Mesendoderm (in vitro differentiated cells): ENCODE measurements around the gene NKD2.

Experiments
- DNase-seq: peaks from one replicate; pipeline ENCODE4 v3.0.0; 2013
- H2AK5ac ChIP-seq: 2 replicates; pipeline ENCODE4 v1.6.1; 2013; ENCODE audit warnings: low read length, inconsistent platforms
- H2BK120ac ChIP-seq: 2 replicates; pipeline ENCODE4 v1.6.1; 2013; ENCODE audit warnings: low read depth, mild to moderate bottlenecking, low read length, moderate library complexity, mixed read lengths
- H2BK15ac ChIP-seq: replicated peaks from 2 replicates; pipeline ENCODE4 v1.6.1; 2013; ENCODE audit warnings: low read depth, mild to moderate bottlenecking, moderate library complexity
- H2BK5ac ChIP-seq: 2 replicates; pipeline ENCODE4 v1.6.1; 2013; ENCODE audit warnings: low read length, inconsistent platforms
- H3K18ac ChIP-seq: 2 replicates; pipeline ENCODE4 v1.6.1; 2013; ENCODE audit warnings: mild to moderate bottlenecking, low read length, mixed read lengths
- H3K23ac ChIP-seq: one replicate; pipeline ENCODE4 v1.6.1; 2013; ENCODE audit warnings: low read length
- H3K27ac ChIP-seq: 2 replicates; pipeline ENCODE4 v1.5.1; 2013; ENCODE audit warnings: low read depth, mild to moderate bottlenecking, inconsistent platforms, low read length, moderate library complexity
- H3K27me3 ChIP-seq: 2 replicates; pipeline ENCODE4 v1.6.1; 2013; ENCODE audit warnings: low read length, control low read depth, mild to moderate bottlenecking, inconsistent platforms; ENCODE audit not compliant: insufficient read depth, poor library complexity
- H3K36me3 ChIP-seq: 2 replicates; pipeline ENCODE4 v1.6.1; 2013; ENCODE audit warnings: low read length, inconsistent platforms; ENCODE audit not compliant: control insufficient read depth, insufficient read depth
- H3K4ac ChIP-seq: one replicate; pipeline ENCODE4 v1.6.1; 2013; ENCODE audit warnings: low read depth, mild to moderate bottlenecking, low read length, moderate library complexity
- H3K4me1 ChIP-seq: 2 replicates; pipeline ENCODE4 v1.6.1; 2013; ENCODE audit warnings: low read depth, low read length, inconsistent platforms; ENCODE audit not compliant: control insufficient read depth
- H3K4me2 ChIP-seq: 2 replicates; pipeline ENCODE4 v1.6.1; 2013; ENCODE audit warnings: low read length
- H3K4me3 ChIP-seq: 2 replicates; pipeline ENCODE4 v1.5.1; 2013; ENCODE audit warnings: mild to moderate bottlenecking, low read length
- H3K56ac ChIP-seq: one replicate; pipeline ENCODE4 v1.6.1; 2013; ENCODE audit warnings: low read length
- H3K79me1 ChIP-seq: 2 replicates; pipeline ENCODE4 v1.6.1; 2013; ENCODE audit warnings: low read length, inconsistent platforms
- H3K79me2 ChIP-seq: 2 replicates; pipeline ENCODE4 v1.6.1; 2013; ENCODE audit warnings: mild to moderate bottlenecking, low read length; ENCODE audit not compliant: control insufficient read depth, insufficient read depth
- H3K9ac ChIP-seq: 2 replicates; pipeline ENCODE4 v1.6.1; 2013; ENCODE audit warnings: low read length, inconsistent platforms
- H4K5ac ChIP-seq: one replicate; pipeline ENCODE4 v1.6.1; 2013; ENCODE audit warnings: low read length
- H4K8ac ChIP-seq: one replicate; pipeline ENCODE4 v1.6.1; 2013; ENCODE audit warnings: low read depth, mild to moderate bottlenecking, control low read depth, low read length, moderate library complexity
- WGBS: extraction: QIAGEN DNeasy Blood & Tissue Kit; methylation state at CpG from one replicate; pipeline ENCODE4 v1.1.7; 2013; ENCODE audit warnings: low lambda C conversion rate, missing lambda C conversion rate; ENCODE audit not compliant: insufficient coverage; ENCODE audit errors: extremely low coverage; 5-methylcytosine and 5-hydroxymethylcytosine counted together

NKD2 gene

GRCh38 chr5:1029945-1030625 lies 21.5 kb downstream of the NKD2 start:
- no peak overlapping the region for H2AK5ac ChIP-seq
- H3K4me3 ChIP-seq = no peak overlapping the region
- H3K56ac ChIP-seq = no peak overlapping the region
- H2BK120ac ChIP-seq = no peak overlapping the region
- WGBS = no CpG with 5 or more reads among the region's 10 CpGs
- H3K27me3 ChIP-seq = no peaks in the 10 kb centered on the region
- no peak overlapping the region for H4K5ac ChIP-seq
- no peak overlapping the region for H2BK15ac ChIP-seq
- no peaks in the 10 kb centered on the region for H3K36me3 ChIP-seq
- H3K27ac ChIP-seq = no peak overlapping the region
- H3K4ac ChIP-seq = no peak overlapping the region
- no peak for DNase-seq
- no peaks in the 10 kb centered on the region for H3K4me1 ChIP-seq
- no peak overlapping the region for H2BK5ac ChIP-seq
- no peak overlapping the region for H4K8ac ChIP-seq
- H3K18ac ChIP-seq = no peak overlapping the region
- no peaks in the 10 kb centered on the region for H3K79me2 ChIP-seq
- H3K9ac ChIP-seq = no peak overlapping the region
- no peak overlapping the region for H3K4me2 ChIP-seq
- H3K23ac ChIP-seq = no peak overlapping the region
- H3K79me1 ChIP-seq = no peaks in the 10 kb centered on the region

- no peaks in the 10 kb centered on the region for H3K36me3 ChIP-seq
- H3K56ac ChIP-seq = no peak overlapping the region
- H2BK15ac ChIP-seq = no peak overlapping the region
- H3K4me1 ChIP-seq = no peaks in the 10 kb centered on the region
- H3K4ac ChIP-seq = no peak overlapping the region
- DNase-seq = no peak
- no peak overlapping the region for H2BK120ac ChIP-seq
- no peak overlapping the region for H3K9ac ChIP-seq
- no peak overlapping the region for H3K4me2 ChIP-seq
- H3K4me3 ChIP-seq = no peak overlapping the region
- H3K27me3 ChIP-seq = no peaks in the 10 kb centered on the region
- no CpG with 5 or more reads among the region's 10 CpGs for WGBS
- no peaks in the 10 kb centered on the region for H3K79me2 ChIP-seq
- H3K23ac ChIP-seq = no peak overlapping the region
- no peak overlapping the region for H2BK5ac ChIP-seq
- no peaks in the 10 kb centered on the region for H3K79me1 ChIP-seq
- H2AK5ac ChIP-seq = no peak overlapping the region
- no peak overlapping the region for H3K27ac ChIP-seq
- no peak overlapping the region for H3K18ac ChIP-seq
- H4K5ac ChIP-seq = no peak overlapping the region
- no peak overlapping the region for H4K8ac ChIP-seq
Measured at GRCh38 chr5:1030801-1031271, 22.2 kb downstream of the NKD2 start.

- no peak for DNase-seq
- Histone ChIP-seq H3K27ac (no peak overlapping the region), H4K8ac (no peak overlapping the region), H3K27me3 (no peaks in the 10 kb centered on the region), H3K4ac (no peak overlapping the region), H3K79me1 (no peaks in the 10 kb centered on the region), H2BK15ac (no peak overlapping the region), H2BK5ac (no peak overlapping the region), H3K4me2 (no peak overlapping the region), H3K9ac (no peak overlapping the region), H3K56ac (no peak overlapping the region), H2BK120ac (no peak overlapping the region), H3K79me2 (no peaks in the 10 kb centered on the region), H3K18ac (no peak overlapping the region), H2AK5ac (no peak overlapping the region), H3K23ac (no peak overlapping the region), H3K4me3 (no peak overlapping the region), H3K36me3 (no peaks in the 10 kb centered on the region), H4K5ac (no peak overlapping the region), H3K4me1 (no peaks in the 10 kb centered on the region)
- no CpG with 5 or more reads among the region's 19 CpGs for WGBS
Measured at GRCh38 chr5:1031306-1031959, 22.8 kb downstream of the NKD2 start.

- no peak overlapping the region for H3K56ac ChIP-seq
- H4K5ac ChIP-seq = no peak overlapping the region
- no peak overlapping the region for H2BK120ac ChIP-seq
- no peaks in the 10 kb centered on the region for H3K27me3 ChIP-seq
- no peak overlapping the region for H3K4me3 ChIP-seq
- no peaks in the 10 kb centered on the region for H3K79me1 ChIP-seq
- H3K9ac ChIP-seq = no peak overlapping the region
- no peaks in the 10 kb centered on the region for H3K4me1 ChIP-seq
- no peak overlapping the region for H3K18ac ChIP-seq
- H2BK5ac ChIP-seq = no peak overlapping the region
- no peak overlapping the region for H3K4me2 ChIP-seq
- no peaks in the 10 kb centered on the region for H3K79me2 ChIP-seq
- H3K36me3 ChIP-seq = no peaks in the 10 kb centered on the region
- no peak overlapping the region for H3K23ac ChIP-seq
- no CpG with 5 or more reads among the region's 16 CpGs for WGBS
- H2AK5ac ChIP-seq = no peak overlapping the region
- H2BK15ac ChIP-seq = no peak overlapping the region
- H4K8ac ChIP-seq = no peak overlapping the region
- no peak overlapping the region for H3K27ac ChIP-seq
- no peak for DNase-seq
- no peak overlapping the region for H3K4ac ChIP-seq
Measured at GRCh38 chr5:1032011-1032410, 23.4 kb downstream of the NKD2 start.

GRCh38 chr5:1032551-1033027 lies 24.0 kb downstream of the NKD2 start:
- H4K8ac ChIP-seq = no peak overlapping the region
- WGBS = no CpG with 5 or more reads among the region's 14 CpGs
- DNase-seq = no peak
- no peak overlapping the region for H3K4me3 ChIP-seq
- no peak overlapping the region for H4K5ac ChIP-seq
- no peaks in the 10 kb centered on the region for H3K4me1 ChIP-seq
- no peak overlapping the region for H2BK15ac ChIP-seq
- H3K79me1 ChIP-seq = no peaks in the 10 kb centered on the region
- H3K27ac ChIP-seq = no peak overlapping the region
- no peak overlapping the region for H3K18ac ChIP-seq
- no peak overlapping the region for H2BK120ac ChIP-seq
- H2AK5ac ChIP-seq = no peak overlapping the region
- H3K36me3 ChIP-seq = no peaks in the 10 kb centered on the region
- no peak overlapping the region for H3K4me2 ChIP-seq
- no peak overlapping the region for H3K4ac ChIP-seq
- H3K56ac ChIP-seq = no peak overlapping the region
- H3K23ac ChIP-seq = no peak overlapping the region
- H3K79me2 ChIP-seq = no peaks in the 10 kb centered on the region
- H3K27me3 ChIP-seq = no peaks in the 10 kb centered on the region
- H3K9ac ChIP-seq = no peak overlapping the region
- no peak overlapping the region for H2BK5ac ChIP-seq
